ENCODE results near the gene FAT4.

FAT4 gene

GRCh38 chr4:125316791-125317524 is 2.2 kb downstream of the FAT4 start:
- peak; percentile 25 for DNase-seq (ENCODE audit: insufficient read length, low spot score)
- FAIRE-seq, result peak; percentile 86

- FAIRE-seq (no peak), DNase-seq (ENCODE audit: insufficient read length, low spot score) (peak; percentile 42)
These were observed 2.7 kb downstream of the FAT4 start for GRCh38 chr4:125317525-125317877.

- no peak for DNase-seq (ENCODE audit: insufficient read length, low spot score)
- no peak for FAIRE-seq
These were observed 4.6 kb downstream of the FAT4 start for GRCh38 chr4:125319311-125319710.

GRCh38 chr4:125321709-125322365 is 7.1 kb downstream of the FAT4 start:
- FAIRE-seq, result no peak
- DNase-seq (ENCODE audit: insufficient read length, low spot score), result no peak

GRCh38 chr4:125322366-125322730 is 7.6 kb downstream of the FAT4 start:
- FAIRE-seq (no peak), DNase-seq (ENCODE audit: insufficient read length, low spot score) (no peak)

- DNase-seq (ENCODE audit: insufficient read length, low spot score) (peak; percentile 29), FAIRE-seq (peak; percentile 76)
These were observed 8.9 kb downstream of the FAT4 start for GRCh38 chr4:125323654-125324053.

- FAIRE-seq, result no peak
These were observed 11.0 kb downstream of the FAT4 start for GRCh38 chr4:125325733-125326132.

GRCh38 chr4:125331116-125331515 is 16.4 kb downstream of the FAT4 start:
- FAIRE-seq, result no peak
- DNase-seq (ENCODE audit: insufficient read length, low spot score), result no peak

More at GRCh38 chr4:125325733-125326132, 11.0 kb downstream of the FAT4 start:
- no peak for DNase-seq (ENCODE audit: insufficient read length, low spot score)

GRCh38 chr4:125334926-125335325 is 20.2 kb downstream of the FAT4 start:
- FAIRE-seq (no peak), DNase-seq (ENCODE audit: insufficient read length, low spot score) (no peak)

- FAIRE-seq (no peak), DNase-seq (ENCODE audit: insufficient read length, low spot score) (no peak)
These were observed 24.1 kb downstream of the FAT4 start for GRCh38 chr4:125338814-125339213.

- DNase-seq (ENCODE audit: insufficient read length, low spot score) (no peak), FAIRE-seq (no peak)
These were observed 29.4 kb downstream of the FAT4 start for GRCh38 chr4:125344198-125344597.

GRCh38 chr4:125346616-125347015 is 31.9 kb downstream of the FAT4 start:
- no peak for FAIRE-seq
- no peak for DNase-seq (ENCODE audit: insufficient read length, low spot score)

GRCh38 chr4:125350470-125351135 is 35.8 kb downstream of the FAT4 start:
- no peak for DNase-seq (ENCODE audit: insufficient read length, low spot score)
- FAIRE-seq, result no peak

- FAIRE-seq, result no peak
- DNase-seq (ENCODE audit: insufficient read length, low spot score), result no peak
These were observed 37.8 kb downstream of the FAT4 start for GRCh38 chr4:125352521-125352920.

GRCh38 chr4:125353131-125353530 is 38.4 kb downstream of the FAT4 start:
- DNase-seq (ENCODE audit: insufficient read length, low spot score) (no peak), FAIRE-seq (no peak)

GRCh38 chr4:125355791-125356190 is 41.0 kb downstream of the FAT4 start:
- FAIRE-seq (no peak), DNase-seq (ENCODE audit: insufficient read length, low spot score) (no peak)

GRCh38 chr4:125357675-125358074 is 42.9 kb downstream of the FAT4 start:
- no peak for DNase-seq (ENCODE audit: insufficient read length, low spot score)
- FAIRE-seq, result no peak

- DNase-seq (ENCODE audit: insufficient read length, low spot score) (no peak), FAIRE-seq (no peak)
These were observed 43.7 kb downstream of the FAT4 start for GRCh38 chr4:125358453-125358852.

GRCh38 chr4:125359363-125359762 is 44.6 kb downstream of the FAT4 start:
- DNase-seq (ENCODE audit: insufficient read length, low spot score), result no peak
- FAIRE-seq, result no peak

GRCh38 chr4:125359960-125360634 is 45.3 kb downstream of the FAT4 start:
- DNase-seq (ENCODE audit: insufficient read length, low spot score), result no peak
- no peak for FAIRE-seq

- DNase-seq (ENCODE audit: insufficient read length, low spot score) (no peak), FAIRE-seq (no peak)
These were observed 46.0 kb downstream of the FAT4 start for GRCh38 chr4:125360727-125361126.

Measured in HTR-8/SVneo (cell line).